Measurements from ENCODE around the gene HOPX.

Gene HOPX

DNA sequence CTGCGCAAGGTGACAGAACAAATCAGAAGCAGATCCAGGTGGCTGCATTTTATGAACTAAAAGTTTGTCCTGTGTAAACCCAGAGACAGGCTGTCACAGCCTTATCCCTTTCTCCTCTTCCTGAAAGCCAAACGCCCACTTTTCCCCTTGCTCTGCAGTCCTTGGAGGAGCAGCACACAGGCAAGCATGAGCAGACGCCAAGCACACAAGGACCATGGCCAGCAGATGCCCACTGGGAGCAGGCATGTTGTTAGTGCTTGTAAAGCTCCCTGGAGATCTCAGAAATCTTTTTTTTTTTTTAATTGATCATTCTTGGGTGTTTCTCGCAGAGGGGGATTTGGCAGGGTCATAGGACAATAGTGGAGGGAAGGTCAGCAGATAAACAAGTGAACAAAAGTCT, 11.5 kb upstream of the HOPX start:
- DNase-seq (ENCODE audit: low read depth) = no peak
- no peak overlapping the region for H3K4me3 ChIP-seq (ENCODE audit: low read depth, low read length)
- TF ChIP-seq, protein P1, sequence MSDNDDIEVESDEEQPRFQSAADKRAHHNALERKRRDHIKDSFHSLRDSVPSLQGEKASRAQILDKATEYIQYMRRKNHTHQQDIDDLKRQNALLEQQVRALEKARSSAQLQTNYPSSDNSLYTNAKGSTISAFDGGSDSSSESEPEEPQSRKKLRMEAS (IDR thresholded peaks at IDR 0.05; ENCODE audit: low read depth, low read length) = no peak

DNA sequence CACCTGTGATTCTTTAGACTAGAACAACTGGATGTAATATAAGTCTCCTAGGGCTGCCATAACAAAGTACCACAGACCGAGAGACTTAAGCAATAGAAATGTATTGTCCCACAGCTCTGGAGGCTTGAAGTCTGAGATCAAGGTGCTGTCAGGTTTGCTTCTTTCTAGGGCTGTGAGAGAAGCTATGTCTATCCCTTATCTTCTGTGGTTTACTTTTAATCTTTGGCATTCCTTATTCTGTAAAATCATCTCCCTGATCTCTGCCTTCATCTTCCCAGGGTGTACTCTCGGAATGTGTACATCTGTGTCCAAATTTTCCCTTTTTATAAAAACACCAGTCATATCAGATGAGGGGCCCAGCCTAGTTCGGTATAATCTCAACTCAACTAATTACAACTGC, 10.3 kb upstream of the HOPX start:
- no peak for DNase-seq (ENCODE audit: low read depth)
- TF ChIP-seq POLR2A (IDR thresholded peaks at IDR 0.05; ENCODE audit: extremely low read depth, insufficient read length) (no peak), MYC (IDR thresholded peaks at IDR 0.05; ENCODE audit: low read depth, low read length) (no peak)
- TF ChIP-seq, protein P2, sequence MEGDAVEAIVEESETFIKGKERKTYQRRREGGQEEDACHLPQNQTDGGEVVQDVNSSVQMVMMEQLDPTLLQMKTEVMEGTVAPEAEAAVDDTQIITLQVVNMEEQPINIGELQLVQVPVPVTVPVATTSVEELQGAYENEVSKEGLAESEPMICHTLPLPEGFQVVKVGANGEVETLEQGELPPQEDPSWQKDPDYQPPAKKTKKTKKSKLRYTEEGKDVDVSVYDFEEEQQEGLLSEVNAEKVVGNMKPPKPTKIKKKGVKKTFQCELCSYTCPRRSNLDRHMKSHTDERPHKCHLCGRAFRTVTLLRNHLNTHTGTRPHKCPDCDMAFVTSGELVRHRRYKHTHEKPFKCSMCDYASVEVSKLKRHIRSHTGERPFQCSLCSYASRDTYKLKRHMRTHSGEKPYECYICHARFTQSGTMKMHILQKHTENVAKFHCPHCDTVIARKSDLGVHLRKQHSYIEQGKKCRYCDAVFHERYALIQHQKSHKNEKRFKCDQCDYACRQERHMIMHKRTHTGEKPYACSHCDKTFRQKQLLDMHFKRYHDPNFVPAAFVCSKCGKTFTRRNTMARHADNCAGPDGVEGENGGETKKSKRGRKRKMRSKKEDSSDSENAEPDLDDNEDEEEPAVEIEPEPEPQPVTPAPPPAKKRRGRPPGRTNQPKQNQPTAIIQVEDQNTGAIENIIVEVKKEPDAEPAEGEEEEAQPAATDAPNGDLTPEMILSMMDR (IDR thresholded peaks at IDR 0.05; ENCODE audit: low read depth, low read length) = no peak
- TF ChIP-seq, protein P1 (IDR thresholded peaks at IDR 0.05; ENCODE audit: low read depth, low read length) = no peak
- H3K4me3 ChIP-seq (ENCODE audit: low read depth, low read length) = no peak overlapping the region

DNA sequence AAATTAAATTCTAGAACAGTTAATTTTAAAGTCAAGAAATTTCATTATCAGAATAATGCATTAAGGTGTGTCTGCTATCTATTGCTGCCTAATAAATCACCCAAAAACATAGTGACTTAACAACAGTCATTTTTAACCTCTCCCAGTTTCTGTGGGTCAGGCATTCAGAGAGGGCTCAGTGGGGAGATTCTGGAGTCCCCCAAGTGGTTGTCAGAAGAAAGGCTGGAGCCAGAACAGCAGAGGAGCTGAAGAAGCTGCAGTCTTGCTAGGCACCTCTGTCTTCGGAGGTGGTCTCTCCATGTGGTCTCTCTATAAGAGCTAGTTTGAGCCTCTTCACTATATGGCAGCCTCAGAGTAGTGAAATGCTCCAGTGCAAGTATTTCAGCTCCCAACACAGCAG, 9.3 kb upstream of the HOPX start:
- TF ChIP-seq, protein P2 (IDR thresholded peaks at IDR 0.05; ENCODE audit: low read depth, low read length) = no peak
- no peak for TF ChIP-seq POLR2A (IDR thresholded peaks at IDR 0.05; ENCODE audit: extremely low read depth, insufficient read length)
- TF ChIP-seq, protein P1 (IDR thresholded peaks at IDR 0.05; ENCODE audit: low read depth, low read length) = no peak
- no peak for TF ChIP-seq MYC (IDR thresholded peaks at IDR 0.05; ENCODE audit: low read depth, low read length)
- DNase-seq (ENCODE audit: low read depth) = no peak
- no peak overlapping the region for H3K4me3 ChIP-seq (ENCODE audit: low read depth, low read length)

DNA sequence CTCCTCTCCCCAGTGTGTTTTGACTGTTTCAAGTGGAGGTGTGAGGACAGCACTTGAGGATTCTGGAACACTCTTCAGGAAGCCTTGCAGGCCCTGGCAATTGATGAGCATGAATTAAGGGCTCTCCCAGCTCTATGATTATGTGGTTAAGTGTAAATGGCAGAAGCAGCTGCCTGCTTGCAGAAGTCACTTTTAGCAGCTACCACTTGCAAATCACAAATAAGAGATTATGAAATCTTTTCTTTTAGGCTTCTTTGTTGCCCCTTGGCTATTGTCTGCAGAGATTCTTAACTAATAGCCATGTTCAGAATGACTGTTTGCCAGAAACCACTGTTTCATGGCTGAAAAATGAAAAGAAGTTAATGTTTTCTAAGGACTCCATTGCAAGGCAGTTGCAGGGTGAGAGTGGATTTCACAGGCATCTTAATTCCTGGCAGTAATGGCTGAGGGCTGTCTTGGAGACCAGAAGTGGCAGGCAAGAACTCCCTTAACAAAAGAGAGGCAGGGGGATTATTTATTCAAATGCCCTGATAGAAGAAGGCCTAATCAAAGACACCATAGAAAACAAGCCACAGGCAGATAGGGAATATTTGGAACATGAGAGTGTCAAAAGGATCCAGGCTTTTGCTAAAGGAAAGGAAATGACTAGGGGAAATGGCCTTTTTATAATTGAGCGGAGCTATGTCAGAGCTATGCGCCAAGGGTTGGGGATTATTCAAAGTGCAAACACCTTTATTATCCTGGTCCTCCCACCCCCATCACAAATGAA, 8.3 kb upstream of the HOPX start:
- TF ChIP-seq POLR2A (IDR thresholded peaks at IDR 0.05; ENCODE audit: extremely low read depth, insufficient read length) = no peak
- TF ChIP-seq MYC (IDR thresholded peaks at IDR 0.05; ENCODE audit: low read depth, low read length) = no peak
- TF ChIP-seq, protein P1 (IDR thresholded peaks at IDR 0.05; ENCODE audit: low read depth, low read length) = no peak
- TF ChIP-seq, protein P2 (IDR thresholded peaks at IDR 0.05; ENCODE audit: low read depth, low read length) = no peak
- no peak overlapping the region for H3K4me3 ChIP-seq (ENCODE audit: low read depth, low read length)
- DNase-seq (ENCODE audit: low read depth) = no peak

DNA sequence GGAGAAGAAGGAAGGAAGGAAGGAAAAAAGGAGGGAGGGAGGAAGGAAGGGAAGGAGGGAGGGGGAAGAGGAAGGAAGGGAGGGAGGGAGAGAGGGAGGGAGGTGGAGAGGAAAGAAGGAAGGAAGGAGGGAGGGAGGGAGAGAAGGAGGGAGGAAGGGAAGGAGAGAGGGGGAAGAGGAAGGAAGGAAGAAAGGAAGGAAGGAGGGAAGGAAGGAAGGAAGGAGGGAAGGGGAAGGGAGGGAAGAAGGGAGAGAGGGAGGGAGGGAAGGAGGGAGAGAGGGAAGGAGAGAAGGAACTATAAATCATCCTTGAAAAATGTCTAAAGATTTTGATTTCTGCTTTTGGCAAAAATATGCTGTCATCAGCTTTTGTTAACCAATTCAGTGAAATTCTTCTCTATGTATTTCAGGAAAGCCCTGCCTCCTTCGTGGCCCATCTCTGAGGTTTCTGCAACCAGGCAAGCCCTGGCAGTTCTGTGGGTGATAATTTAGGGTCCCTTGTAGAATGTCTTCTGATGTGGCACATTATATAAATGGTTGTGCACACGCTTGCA, 7.1 kb upstream of the HOPX start:
- TF ChIP-seq MYC (IDR thresholded peaks at IDR 0.05; ENCODE audit: low read depth, low read length) = no peak
- TF ChIP-seq, protein P1 (IDR thresholded peaks at IDR 0.05; ENCODE audit: low read depth, low read length) = no peak
- TF ChIP-seq, protein P2 (IDR thresholded peaks at IDR 0.05; ENCODE audit: low read depth, low read length) = no peak
- TF ChIP-seq POLR2A (IDR thresholded peaks at IDR 0.05; ENCODE audit: extremely low read depth, insufficient read length) = no peak
- no peak overlapping the region for H3K4me3 ChIP-seq (ENCODE audit: low read depth, low read length)
- DNase-seq (ENCODE audit: low read depth) = no peak

DNA sequence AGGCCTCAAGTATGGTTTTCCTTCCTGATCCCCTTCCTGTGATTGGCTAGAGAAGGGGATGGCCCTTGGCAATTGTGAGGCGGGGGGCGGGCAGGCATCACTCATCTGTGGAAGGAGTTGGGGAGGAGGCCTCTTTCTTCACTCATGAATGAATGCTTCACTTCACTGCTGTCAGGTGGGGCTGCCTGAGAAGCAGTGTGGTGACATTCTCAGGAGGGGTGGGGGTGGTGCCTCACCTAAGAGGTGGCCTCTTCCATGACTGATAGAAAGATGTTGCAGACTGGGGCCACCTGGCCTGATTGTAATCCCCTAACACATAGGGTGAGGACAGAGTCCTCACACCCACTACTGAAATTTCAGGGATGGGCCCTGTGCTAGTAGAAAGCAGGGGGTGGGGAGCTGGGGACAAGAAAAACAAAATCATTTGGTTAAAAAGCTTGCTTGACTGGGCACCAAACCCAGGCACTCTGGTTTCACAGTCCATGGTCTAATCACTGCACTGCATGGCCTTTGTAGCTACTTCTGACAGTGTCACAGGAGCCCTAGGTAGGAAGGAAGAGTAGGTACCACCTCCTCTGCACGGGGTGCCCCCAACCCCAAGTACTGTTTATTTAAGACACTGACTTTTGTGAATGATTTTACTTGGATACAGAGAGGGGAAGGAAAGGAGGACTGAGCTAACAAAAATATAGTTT, 5.6 kb upstream of the HOPX start:
- no peak for DNase-seq (ENCODE audit: low read depth)
- TF ChIP-seq, protein P1 (IDR thresholded peaks at IDR 0.05; ENCODE audit: low read depth, low read length) = no peak
- TF ChIP-seq POLR2A (IDR thresholded peaks at IDR 0.05; ENCODE audit: extremely low read depth, insufficient read length) (no peak), MYC (IDR thresholded peaks at IDR 0.05; ENCODE audit: low read depth, low read length) (no peak)
- TF ChIP-seq, protein P2 (IDR thresholded peaks at IDR 0.05; ENCODE audit: low read depth, low read length) = no peak
- H3K4me3 ChIP-seq (ENCODE audit: low read depth, low read length) = no peak overlapping the region

Measured in NB4 (cell line).